ENCODE results near the gene NDST4.

Gene NDST4

GRCh38 chr4:115113506-115114106 lies at the start of gene NDST4:
Gene NDST4, minus strand, starts transcription at chr4:115113620. Its CDS starts 36,584 bp downstream, at chr4:115077036.
- DNase-seq (ENCODE audit: low read depth in 3 of 3): no peak

GRCh38 chr4:115159141-115159540 lies 45.7 kb upstream of the NDST4 start:
- no peak for DNase-seq (ENCODE audit: low read depth in 3 of 3)

DNA sequence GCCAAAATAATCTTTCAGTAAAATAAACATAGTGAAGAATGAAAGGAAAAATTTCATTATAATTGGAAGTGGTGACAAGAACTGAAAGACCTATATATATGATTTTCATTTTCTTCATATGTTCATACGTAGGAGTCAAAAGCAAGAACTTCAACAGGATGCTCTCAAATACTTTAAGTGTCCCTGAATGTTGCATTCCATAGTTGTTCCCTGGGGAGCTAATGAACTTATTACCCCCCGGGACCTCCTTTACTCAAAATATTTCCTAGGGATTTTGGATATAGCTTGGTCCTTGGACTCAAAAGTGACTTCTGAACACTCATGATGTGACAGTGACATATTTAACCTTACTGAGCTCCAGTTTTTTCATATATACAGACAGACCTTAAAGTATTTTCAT lies 44.9 kb upstream of the NDST4 start:
- DNase-seq (ENCODE audit: low read depth in 3 of 3): no peak

GRCh38 chr4:115154826-115155225 lies 41.4 kb upstream of the NDST4 start:
- DNase-seq (ENCODE audit: low read depth in 3 of 3): no peak

- no peak for DNase-seq (ENCODE audit: low read depth in 3 of 3)
Observed at GRCh38 chr4:115152965-115153364, 39.5 kb upstream of the NDST4 start.

GRCh38 chr4:115152081-115152480 lies 38.7 kb upstream of the NDST4 start:
- DNase-seq (ENCODE audit: low read depth in 3 of 3): no peak

DNA sequence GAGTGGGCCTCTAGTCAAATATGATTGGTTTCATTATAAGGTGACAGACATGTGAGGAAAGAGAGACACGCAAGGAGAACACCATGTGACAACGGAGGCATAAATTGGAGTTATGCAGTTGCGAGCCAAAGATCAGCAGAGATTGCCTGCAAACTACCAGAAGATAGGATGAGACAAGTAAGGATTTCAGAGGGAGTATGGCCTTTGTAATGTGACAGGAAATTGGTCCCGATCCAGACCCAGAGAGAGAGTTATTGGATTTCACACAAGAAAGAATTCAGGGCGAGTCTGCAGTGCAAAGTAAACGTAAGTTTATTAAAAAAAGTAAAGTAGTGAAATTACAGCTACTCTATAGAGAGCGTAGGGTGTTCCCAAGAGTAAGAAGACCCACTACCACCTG lies 35.7 kb upstream of the NDST4 start:
- DNase-seq (ENCODE audit: low read depth in 3 of 3): no peak

DNA sequence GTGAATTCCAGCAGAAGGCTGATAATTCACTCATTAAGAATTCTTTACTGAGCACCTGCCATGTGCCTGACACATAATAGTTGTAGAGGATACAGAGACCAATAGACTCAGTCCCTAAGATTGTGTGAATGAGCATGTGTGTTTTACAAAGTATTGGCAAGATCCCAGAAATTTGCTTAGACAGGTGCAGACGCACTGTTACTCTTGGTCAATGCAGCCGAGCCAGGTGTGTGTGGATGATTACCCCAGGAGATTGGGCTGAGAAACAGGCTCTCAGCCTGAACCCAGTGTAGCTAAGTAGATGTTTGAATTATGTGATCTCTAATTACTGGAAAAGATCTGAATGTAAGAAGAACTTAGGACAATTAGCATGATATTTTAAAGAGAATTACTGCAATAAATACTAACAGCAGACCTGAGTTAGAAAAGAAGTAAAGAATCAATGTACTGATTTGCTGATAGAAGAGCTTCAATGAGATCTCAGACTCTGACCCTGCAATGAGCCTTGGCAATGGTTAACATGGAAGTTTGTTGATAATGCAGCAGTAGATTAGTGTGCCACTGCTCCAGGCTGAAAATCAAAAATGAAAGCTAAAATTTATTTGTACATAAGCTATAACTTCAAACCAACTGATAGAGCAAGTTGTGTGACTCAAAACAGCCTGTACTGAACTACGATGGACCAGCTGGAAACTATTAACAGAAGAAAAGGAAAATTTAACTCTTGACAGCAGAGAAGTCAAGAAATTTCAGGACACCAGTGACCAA lies 32.2 kb upstream of the NDST4 start:
- DNase-seq (ENCODE audit: low read depth in 3 of 3): no peak

DNA sequence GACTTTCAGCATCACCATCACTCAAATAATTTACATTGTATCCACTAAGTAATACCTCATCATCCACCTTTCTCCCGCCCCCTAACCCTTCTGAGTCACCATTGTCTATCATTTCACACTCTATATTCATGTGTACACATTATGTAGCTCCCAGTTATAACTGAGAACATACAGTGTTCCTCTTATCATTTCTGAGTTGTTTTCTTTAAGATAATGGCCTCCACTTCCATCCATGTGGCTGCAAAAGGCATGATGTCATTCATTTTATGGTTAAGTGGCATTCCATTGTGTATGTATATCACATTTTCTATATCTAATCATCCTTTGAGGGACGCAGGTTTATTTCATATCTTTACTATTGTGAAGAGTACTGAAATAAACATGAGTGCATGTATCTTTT lies 14.6 kb upstream of the NDST4 start:
- DNase-seq (ENCODE audit: low read depth in 3 of 3): no peak

GRCh38 chr4:115126491-115126890 lies 13.1 kb upstream of the NDST4 start:
- DNase-seq (ENCODE audit: low read depth in 3 of 3): no peak

DNA sequence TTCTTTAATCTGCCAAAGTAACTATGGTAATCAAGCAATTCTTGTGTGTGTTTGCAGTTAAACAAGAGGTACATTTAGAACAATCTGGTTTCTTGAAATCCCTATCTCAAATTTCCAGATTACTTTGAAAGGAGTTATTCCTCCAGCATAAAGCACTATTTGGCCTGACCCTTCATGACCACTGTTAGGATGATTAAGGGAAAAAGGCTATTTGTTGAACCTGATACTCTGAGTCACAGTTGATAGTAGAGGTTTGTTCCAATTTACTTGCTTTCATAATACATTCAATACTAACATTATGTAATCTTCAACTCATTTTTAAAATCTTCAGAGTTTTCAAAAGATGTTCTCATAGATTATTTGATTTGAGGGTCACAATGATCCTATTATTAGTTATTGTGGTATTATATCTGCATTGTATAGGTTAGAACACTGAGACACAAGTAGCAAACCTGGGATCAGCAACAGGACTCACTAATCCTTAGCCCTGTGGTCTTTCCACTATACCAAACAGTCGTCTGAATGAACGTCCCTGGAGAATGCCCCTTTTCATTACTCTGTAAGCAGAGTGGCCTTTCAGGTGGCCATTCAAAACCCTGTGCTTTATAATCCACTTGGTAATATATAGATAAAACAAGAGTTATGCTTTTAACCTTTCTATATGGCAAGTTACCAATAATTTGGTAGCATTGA lies 8.1 kb upstream of the NDST4 start:
- DNase-seq (ENCODE audit: low read depth in 3 of 3): no peak

- no peak for DNase-seq (ENCODE audit: low read depth in 3 of 3)
Observed at GRCh38 chr4:115119804-115120352, 6.5 kb upstream of the NDST4 start.

- DNase-seq (ENCODE audit: low read depth in 3 of 3): no peak
Observed at GRCh38 chr4:115117651-115118050, 4.2 kb upstream of the NDST4 start.

- DNase-seq (ENCODE audit: low read depth in 3 of 3): no peak
Observed at GRCh38 chr4:115110191-115111181, 2.9 kb downstream of the NDST4 start.

- no peak for DNase-seq (ENCODE audit: low read depth in 3 of 3)
Observed at GRCh38 chr4:115108850-115109249, 4.6 kb downstream of the NDST4 start.

DNA sequence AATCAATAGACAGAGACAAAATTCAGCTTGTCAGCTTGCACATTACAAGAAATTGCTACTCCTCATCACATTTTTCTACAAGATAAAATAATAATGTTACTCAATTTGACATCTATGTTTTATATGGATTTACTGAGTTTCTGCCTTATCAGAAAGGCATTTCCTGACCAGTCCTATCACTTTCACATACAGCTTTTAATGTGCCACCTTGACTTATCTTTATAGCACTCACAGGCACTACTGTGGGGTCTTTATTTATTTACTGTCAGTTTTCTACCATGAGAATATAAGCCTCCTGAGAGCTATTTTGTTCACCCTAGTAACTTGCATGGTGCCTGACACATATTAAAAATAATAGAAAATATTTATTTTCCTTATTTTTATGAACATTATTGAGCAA lies 6.0 kb downstream of the NDST4 start:
- DNase-seq (ENCODE audit: low read depth in 3 of 3): no peak

DNA sequence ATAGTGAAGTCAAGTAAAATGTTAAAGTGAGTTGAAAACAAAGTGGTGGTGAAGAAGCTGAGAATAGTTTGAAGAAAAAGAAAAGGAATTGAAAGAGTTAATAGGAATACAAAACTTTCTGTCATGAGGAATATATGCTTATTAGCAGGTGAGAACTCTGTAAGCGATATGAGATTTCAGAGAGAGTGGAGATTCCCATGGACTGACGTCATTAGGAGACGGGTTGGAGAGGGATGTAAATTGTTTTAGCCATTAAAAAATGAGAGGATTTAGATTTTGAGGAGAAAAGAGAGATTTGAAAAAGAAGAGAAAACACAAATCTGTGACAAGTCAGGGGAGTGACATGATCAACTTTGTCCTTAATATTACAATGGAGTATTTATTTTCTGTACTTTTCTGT lies 11.7 kb downstream of the NDST4 start:
- no peak for DNase-seq (ENCODE audit: low read depth in 3 of 3)

- DNase-seq (ENCODE audit: low read depth in 3 of 3): no peak
Observed at GRCh38 chr4:115090483-115091075, 22.8 kb downstream of the NDST4 start.

- no peak for DNase-seq (ENCODE audit: low read depth in 3 of 3)
Observed at GRCh38 chr4:115082633-115083032, 30.8 kb downstream of the NDST4 start.

DNA sequence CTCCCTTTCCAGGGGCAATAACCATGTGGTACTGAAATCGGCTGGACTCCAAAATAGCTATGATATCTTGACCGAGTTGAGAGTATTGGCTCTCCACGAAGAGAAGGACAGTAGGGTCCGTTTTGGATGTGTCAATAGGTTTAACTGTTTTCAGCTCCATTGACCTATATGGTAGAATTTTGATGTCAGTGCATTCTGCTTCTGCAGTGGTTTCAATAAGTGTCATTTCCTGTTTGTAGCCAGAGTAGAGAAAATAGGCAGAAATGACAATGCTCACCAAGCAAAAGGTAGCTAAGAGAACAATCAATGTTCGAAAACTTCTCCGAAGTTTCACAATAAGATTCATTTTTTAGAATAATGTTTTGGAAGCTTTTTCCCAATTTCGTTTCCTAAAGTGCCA lies 36.7 kb downstream of the NDST4 start:
- no peak for DNase-seq (ENCODE audit: low read depth in 3 of 3)

- DNase-seq (ENCODE audit: low read depth in 3 of 3): no peak
Observed at GRCh38 chr4:115058533-115058932, 54.9 kb downstream of the NDST4 start.

All from stimulated activated CD4-positive, alpha-beta T cell treated with anti-CD3 and anti-CD28 coated beads, TNF-alpha, amount 100 ng/mL, for 4 hours (primary cell).